Breast epithelium (tissue), 3 donors: ENCODE results near the gene DAPK1.

Experiments used
- CTCF ChIP-seq, 3 donors: fragments of 450-650 bp; IDR thresholded peaks; one replicate each; pipeline ENCODE4 v1.5.1; 2016 to 2017; ENCODE audit warnings: antibody characterized with exemption in 3 of 3, mild to moderate bottlenecking in 3 of 3, moderate library complexity in 3 of 3
- POLR2A ChIP-seq: fragments of 450-650 bp; IDR thresholded peaks from one replicate; pipeline ENCODE4 v1.6.1; 2016; ENCODE audit warnings: antibody characterized with exemption, mild to moderate bottlenecking, moderate library complexity

DNA sequence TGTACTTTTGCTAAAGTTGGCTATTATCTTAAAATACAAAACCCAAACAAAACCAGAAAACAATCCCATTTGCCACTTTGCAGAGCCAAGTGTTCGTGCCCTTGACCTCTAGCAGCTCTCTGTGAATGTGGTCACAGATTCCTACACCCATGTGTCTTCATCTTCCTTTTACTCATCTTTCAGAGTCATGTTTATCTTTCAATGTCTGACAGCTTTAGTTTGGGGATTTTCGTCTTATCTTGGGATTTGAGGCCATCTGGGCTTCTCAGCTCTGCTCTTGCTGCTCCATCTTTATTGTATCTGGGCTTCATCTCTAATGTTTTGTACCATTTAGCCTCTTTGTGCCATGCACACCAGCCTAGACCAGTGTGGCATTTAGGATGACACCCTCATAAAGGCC is 81.0 kb downstream of the DAPK1 start:
- TF ChIP-seq CTCF (IDR thresholded peaks at IDR 0.05) (no peak), POLR2A (no peak)
